Stimulated activated CD8-positive, alpha-beta memory T cell treated with anti-CD3 and anti-CD28 coated beads, Interleukin-7, amount 100 ng/mL, for 1 hour (primary cell): ENCODE data around the gene HECW1.
"Not testable (repeated sequence)": the region's sequence is repeated elsewhere in the genome, so short reads cannot be mapped to it uniquely, and the experiment has no call there.

ENCODE experiments used
- DNase-seq, 2 donors: peaks; one replicate each; pipeline ENCODE4 v3.0.0-alpha.2; 2020; ENCODE audit warnings: low read depth in 2 of 2

Gene HECW1

GRCh38 chr7:43208242-43208641 is 95.8 kb downstream of the HECW1 start:
- DNase-seq: no peak

DNA sequence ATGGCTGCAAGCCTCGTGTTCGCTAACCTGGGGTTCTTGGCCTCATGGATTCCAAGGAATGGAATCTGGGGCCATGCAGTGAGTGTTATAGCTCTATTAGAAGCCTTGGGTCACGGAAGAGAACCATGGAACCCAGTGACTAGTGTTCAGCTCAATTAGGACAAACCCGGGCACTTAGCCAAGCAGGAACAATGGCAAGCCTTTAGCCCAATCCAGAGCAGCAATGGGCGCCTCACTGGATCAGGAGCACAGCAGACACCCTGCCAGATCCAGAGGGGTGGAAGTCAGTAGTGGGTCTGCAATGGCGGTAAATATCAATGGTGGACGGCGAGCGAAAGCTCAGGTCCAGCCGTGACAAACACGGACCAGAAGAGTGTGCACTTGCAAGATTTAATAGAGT is 98.1 kb downstream of the HECW1 start:
- not testable (repeated sequence) for DNase-seq

GRCh38 chr7:43211286-43211685 is 98.8 kb downstream of the HECW1 start:
- DNase-seq: no peak

DNA sequence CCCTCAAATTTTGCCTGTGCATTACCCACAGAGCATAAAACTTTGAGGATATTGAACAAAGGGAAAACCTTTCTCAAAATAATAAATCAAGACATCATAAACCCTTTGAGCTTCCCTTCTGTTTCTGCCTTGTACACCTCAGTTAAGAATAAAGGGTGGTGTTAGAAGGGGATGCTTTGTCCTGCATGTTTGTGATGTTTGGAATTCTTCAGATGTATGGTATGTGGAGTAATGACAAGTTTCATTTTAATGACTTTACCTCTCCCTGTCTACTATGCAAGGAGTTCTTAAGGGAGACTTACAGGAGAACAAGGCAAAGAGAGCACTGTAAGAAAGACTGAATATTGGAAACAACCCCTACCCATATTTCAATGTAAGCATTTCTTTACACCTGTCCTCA is 99.2 kb downstream of the HECW1 start:
- DNase-seq: no peak

DNA sequence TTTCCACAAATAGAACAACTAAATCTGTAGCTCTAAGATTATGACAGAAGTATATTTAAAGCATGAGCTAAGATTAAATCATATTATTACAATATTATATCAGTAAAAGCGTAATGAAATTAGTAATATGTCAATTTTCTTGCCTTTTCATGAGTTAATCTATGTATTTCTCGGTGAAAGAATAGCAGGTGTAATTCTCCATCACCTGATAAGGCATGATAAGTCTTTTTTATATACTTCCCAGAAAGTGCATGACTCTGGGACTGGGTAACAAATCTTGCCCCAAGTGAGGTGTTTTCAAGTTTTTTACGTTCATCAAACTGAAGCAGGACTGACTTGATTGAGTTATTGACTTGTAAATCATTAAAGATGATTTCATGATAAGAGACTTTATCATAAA is 100.5 kb downstream of the HECW1 start:
- no peak for DNase-seq

DNA sequence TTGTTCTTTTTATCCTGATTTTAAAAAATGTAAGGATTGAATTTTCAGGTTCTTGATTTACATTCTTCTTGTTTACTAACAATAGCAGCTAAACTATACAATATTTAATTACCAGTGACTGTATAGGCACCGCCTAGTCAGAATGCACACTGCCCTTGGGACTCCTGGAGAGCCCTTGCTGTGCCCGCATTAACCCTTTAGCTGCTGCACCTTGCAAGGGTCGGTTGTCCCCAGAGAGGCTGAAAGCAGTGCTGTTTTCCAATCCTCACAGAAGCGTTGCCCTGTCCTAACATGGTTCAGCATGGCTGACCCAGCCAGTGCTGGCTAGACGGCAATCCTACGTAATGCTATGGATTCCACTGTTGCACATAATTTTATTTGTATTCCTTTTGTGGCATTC is 102.6 kb downstream of the HECW1 start:
- DNase-seq: no peak

GRCh38 chr7:43217055-43217454 is 104.6 kb downstream of the HECW1 start:
- DNase-seq: no peak

DNA sequence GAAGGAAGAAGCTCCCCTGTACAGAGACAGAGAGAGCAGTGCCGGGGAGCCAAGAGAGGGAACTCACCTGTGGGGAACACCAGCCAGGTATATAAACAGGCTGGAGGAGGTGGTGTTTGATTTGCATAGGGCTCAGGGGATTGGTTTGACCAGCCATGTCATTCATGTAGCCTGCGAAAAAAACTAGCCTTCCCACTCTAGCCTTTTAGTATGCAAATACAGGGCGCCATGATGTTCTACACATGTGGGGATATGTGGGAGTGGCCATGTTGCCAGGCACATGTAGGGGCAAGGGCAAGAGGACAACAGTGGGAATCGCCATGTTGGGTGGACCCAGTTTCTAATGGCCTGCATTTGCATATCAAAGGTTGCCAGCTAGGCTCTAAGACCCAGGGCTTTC is 106.5 kb downstream of the HECW1 start:
- not testable (repeated sequence) for DNase-seq

DNA sequence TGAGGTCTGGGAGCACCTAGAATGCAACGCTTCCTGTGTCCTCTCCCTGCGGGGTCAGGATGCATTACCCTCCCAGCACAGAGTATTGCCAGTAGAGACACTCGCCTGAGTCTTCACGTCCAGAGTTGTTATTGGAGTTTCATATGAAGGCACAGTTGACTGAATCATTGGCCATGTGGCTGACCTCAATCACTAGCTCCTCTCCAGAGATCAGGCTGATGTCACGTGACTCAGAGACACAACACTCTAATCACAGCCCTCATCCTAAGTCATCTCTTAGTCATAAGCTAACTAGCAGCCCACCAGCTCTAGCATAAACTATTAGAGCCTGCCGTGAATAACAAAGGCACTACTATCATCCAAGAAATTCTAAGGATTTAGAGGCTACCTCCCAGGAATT is 107.8 kb downstream of the HECW1 start:
- no peak for DNase-seq

DNA sequence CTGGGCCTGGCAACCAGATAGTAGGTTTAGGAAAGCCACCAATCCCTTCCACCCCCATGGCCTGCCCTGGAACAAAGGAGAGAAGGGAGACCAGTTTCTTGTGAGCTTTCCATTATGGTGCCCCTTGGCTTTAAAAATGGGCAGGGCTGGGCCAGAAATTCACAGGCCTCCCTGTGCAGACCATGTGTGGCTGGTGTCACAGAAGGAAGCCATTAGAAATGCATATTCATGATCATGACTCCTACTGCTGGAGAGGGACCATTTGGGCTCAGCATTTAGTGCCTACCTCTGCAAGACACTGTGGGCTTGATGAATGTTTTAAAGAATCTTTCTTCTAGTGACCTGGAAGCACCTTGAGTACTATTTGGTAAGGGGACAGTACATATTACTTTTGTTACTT is 108.3 kb downstream of the HECW1 start:
- no peak for DNase-seq

- no peak for DNase-seq
Observed at GRCh38 chr7:43229801-43230200, 117.4 kb downstream of the HECW1 start.

GRCh38 chr7:43232366-43232765 is 119.9 kb downstream of the HECW1 start:
- DNase-seq: no peak

GRCh38 chr7:43234073-43234472 is 121.6 kb downstream of the HECW1 start:
- DNase-seq: no peak

GRCh38 chr7:43234968-43235367 is 122.5 kb downstream of the HECW1 start:
- DNase-seq: no peak

DNA sequence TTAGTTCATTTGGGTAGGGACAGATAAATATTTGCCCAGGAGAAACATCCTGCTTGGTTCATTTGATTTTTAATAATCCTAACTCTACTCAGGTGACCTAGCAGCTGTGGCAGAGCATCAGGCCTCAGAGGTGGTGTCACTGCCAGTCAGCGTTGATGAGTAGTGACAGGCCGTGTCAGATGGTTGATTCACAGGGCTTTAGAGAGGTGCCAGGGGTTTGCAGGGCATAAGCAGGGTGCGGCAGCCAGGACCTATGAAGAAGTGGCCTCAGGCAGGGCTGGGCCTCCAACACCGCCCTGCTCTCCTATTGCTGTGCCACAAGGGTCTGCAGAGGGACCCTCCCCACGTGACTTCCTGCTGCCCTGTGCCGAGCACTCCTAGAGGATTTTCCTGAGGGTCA is 128.1 kb downstream of the HECW1 start:
- DNase-seq: no peak

- no peak for DNase-seq
Observed at GRCh38 chr7:43242628-43243255, 130.3 kb downstream of the HECW1 start.

- DNase-seq: no peak
Observed at GRCh38 chr7:43244232-43244631, 131.8 kb downstream of the HECW1 start.

DNA sequence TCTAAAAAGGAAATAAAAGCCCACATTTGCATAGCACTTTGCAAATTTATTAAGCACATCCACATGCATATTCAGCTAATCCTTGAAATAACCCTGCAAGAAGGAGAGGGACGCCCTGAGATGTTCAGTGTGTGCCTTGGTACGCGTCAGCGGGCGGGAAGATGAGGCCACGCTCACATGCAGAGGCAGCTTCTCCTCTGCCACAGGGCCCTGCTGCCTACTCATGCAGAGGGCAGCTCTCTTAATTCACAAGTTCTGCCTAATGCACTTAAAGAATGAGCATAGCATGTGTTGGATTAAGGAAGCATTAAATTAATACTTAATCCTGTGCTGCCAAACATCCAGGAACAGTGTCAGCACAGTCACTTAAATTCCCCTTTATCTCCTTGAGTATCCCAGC is 132.3 kb downstream of the HECW1 start:
- DNase-seq: no peak

GRCh38 chr7:43247757-43248156 is 135.3 kb downstream of the HECW1 start:
- DNase-seq: no peak

DNA sequence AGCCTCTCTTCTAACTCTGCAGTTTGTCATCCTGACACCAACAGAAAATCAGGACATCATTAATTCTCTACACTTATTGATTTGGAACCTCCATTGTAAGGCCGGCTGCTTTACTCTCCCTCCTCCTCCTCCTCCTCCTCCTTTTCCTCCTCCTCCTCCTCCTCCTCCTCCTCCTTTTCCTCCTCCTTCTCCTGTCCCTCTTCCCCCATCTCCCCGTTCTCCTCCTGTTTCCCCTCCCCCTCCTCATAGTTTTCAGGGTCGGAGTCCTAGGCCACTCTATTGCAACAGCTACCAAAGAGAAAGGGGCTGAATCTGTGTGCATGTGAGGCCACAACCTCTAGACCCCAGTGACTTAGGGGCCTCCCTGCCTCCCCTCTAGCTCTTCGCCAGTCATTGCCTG is 136.1 kb downstream of the HECW1 start:
- no peak for DNase-seq

DNA sequence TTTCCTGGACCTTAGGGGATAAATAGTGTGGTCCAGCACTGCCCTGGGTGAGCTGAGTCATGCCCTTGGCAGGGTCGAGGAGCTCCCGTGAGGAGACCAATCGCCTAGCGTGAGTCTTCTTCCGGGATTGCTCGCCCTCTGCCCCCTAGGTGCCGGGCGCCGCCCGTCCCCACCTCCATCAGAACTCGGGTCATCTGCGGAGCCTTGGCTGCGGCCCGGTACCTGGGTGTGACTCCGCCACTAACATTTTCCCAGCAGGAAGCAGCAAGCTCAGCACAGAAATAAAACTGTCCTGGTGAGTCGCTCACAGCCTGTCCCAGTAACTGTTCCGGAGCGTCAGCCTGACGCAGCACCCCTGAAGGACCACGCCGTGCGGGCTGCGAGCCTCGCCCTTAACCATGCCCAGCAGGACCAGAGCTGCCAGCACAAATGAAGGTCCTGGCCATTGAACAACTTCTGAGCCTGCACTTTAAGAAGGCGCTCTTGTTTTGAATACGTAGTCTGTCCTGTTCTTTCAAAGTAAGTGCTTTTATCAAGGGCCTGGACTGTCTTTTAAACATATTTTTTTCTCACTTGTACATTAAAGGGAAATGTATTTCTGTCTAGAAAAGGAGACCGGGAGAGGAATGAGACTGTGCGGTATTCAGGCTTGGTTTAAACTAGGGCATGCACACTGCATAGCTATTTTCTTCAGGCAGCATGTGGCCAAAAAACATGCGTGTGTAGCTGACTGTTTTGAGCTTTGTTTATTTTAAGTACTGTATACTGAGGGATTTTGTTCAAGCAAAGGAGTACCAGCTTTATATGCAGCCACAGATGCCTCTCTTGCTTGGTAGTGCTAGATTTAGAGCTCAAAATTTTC is 136.7 kb downstream of the HECW1 start:
- no peak for DNase-seq

DNA sequence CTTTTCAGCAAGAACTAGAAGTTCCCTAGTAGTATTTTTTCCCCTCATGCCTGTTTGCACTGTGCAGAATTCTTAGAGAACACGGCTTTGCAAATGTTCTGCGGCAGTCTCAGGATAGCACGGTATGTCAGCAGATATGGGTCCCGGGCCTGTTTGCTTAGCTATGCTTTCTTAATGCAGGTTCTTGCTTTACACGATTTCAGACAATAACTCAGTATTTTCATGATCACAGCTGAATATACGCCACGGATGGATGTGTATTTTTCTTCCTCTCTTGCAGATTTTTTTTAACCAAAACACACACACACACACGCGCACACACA is 137.3 kb downstream of the HECW1 start:
- no peak for DNase-seq

DNA sequence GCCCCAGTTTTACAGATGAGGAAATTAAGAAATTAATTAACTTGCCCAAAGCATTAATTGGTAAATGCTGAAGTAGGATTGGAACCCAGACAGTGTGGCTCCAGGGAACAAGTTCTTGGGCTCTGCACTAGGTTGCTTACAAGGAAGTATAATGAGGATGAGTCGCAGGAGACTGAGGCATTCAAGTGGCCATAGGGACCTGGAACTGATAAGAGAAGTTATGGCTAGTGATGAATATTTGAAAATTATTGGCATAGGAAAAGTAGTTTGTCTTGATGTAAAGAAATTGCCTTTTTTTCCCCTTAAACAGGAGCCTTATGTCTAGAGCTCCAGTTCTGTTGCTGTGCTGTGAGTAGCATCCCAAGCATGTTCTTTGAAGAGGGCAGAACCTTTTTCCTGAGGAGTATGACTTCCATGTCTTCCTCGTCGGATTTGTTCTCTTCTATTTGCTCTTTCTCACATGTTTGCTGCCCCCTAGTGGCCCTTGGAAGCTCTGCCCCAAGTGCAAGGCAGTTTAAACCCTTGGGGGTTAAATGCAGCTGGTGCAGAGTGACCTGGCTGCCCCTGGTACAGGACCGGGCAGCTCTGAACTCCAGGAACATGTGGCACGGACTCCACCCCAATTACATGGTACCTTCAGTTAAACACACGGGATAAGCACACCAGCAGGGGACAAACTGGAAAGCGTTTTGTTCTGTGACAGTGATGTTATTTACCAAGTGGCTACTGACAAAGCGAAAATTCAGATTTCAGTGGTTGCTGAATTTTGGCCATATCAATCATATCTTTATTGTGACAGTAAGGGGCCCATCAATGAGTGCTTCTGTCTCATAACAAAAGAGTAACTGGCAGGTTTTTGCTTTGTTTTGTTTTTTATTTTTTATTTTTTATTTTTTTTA is 148.8 kb downstream of the HECW1 start:
- peak; percentile 14 to 35 for DNase-seq
